ENCODE measurements around the gene DBT.

The DBT gene

GRCh38 chr1:100198596-100198995 is 51.0 kb downstream of the DBT start:
- no peak for DNase-seq (ENCODE audit: low read depth)

- no peak for DNase-seq (ENCODE audit: low read depth)
Observed at GRCh38 chr1:100188617-100189016, 61.0 kb downstream of the DBT start.

- no peak for DNase-seq (ENCODE audit: low read depth)
Observed at GRCh38 chr1:100187912-100188311, 61.7 kb downstream of the DBT start.

GRCh38 chr1:100184536-100184935 is 65.1 kb downstream of the DBT start:
- DNase-seq (ENCODE audit: low read depth) = no peak

GRCh38 chr1:100183370-100183769 is 66.3 kb downstream of the DBT start:
- no peak for DNase-seq (ENCODE audit: low read depth)

- no peak for DNase-seq (ENCODE audit: low read depth)
Observed at GRCh38 chr1:100178091-100178490, 71.5 kb downstream of the DBT start, which contains the start of gene LRRC39. Gene LRRC39 (minus strand): TSS chr1:100178256. CDS start chr1:100168516, 9,740 bp downstream.

GRCh38 chr1:100177295-100178041 is 72.2 kb downstream of the DBT start:
- no peak for DNase-seq (ENCODE audit: low read depth)

- no peak for DNase-seq (ENCODE audit: low read depth)
Observed at GRCh38 chr1:100168051-100168450, 81.6 kb downstream of the DBT start.

GRCh38 chr1:100164702-100165101 is 84.9 kb downstream of the DBT start:
- DNase-seq (ENCODE audit: low read depth) = no peak

GRCh38 chr1:100164216-100164615 is 85.4 kb downstream of the DBT start:
- DNase-seq (ENCODE audit: low read depth) = no peak

- no peak for DNase-seq (ENCODE audit: low read depth)
Observed at GRCh38 chr1:100162881-100163280, 86.8 kb downstream of the DBT start.

- DNase-seq (ENCODE audit: low read depth) = no peak
Observed at GRCh38 chr1:100152271-100152670, 97.4 kb downstream of the DBT start.

GRCh38 chr1:100151679-100152078 is 98.0 kb downstream of the DBT start:
- no peak for DNase-seq (ENCODE audit: low read depth)

- DNase-seq (ENCODE audit: low read depth) = no peak
Observed at GRCh38 chr1:100147875-100148274, 101.8 kb downstream of the DBT start.

- no peak for DNase-seq (ENCODE audit: low read depth)
Observed at GRCh38 chr1:100146958-100147357, 102.7 kb downstream of the DBT start.

GRCh38 chr1:100145116-100145515 is 104.5 kb downstream of the DBT start:
- DNase-seq (ENCODE audit: low read depth) = no peak

GRCh38 chr1:100142343-100142742 is 107.3 kb downstream of the DBT start:
- DNase-seq (ENCODE audit: low read depth) = no peak

GRCh38 chr1:100141192-100141591 is 108.4 kb downstream of the DBT start:
- DNase-seq (ENCODE audit: low read depth) = no peak

- DNase-seq (ENCODE audit: low read depth) = no peak
Observed at GRCh38 chr1:100137602-100138001, 112.0 kb downstream of the DBT start.
